Activated CD8-positive, alpha-beta memory T cell treated with anti-CD3 and anti-CD28 coated beads, Interleukin-2, amount 50 U/mL, for 24 hours (primary cell): ENCODE results near the gene NPIPA5.
"Not testable (repeated sequence)": the region's sequence is repeated elsewhere in the genome, so short reads cannot be mapped to it uniquely, and the experiment has no call there.

Experiments used
- DNase-seq: peaks from one replicate; pipeline ENCODE4 v3.0.0-alpha.2; 2020; ENCODE audit errors: extremely low read depth

The NPIPA5 gene

DNA sequence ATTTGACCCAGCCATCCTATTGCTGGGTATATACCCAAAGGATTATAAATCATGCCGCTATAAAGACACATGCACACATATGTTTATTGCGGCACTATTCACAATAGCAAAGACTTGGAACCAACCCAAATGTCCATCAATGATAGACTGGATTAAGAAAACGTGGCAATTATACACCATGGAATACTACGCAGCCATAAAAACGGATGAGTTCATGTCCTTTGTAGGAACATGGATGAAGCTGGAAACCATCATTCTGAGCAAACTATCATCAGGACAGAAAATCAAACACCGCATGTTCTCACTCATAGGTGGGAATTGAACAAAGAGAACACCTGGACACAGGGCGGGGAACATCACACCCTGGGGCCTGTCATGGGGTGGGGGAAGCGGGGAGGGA lies 14.9 kb upstream of the NPIPA5 start:
- DNase-seq = not testable (repeated sequence)

DNA sequence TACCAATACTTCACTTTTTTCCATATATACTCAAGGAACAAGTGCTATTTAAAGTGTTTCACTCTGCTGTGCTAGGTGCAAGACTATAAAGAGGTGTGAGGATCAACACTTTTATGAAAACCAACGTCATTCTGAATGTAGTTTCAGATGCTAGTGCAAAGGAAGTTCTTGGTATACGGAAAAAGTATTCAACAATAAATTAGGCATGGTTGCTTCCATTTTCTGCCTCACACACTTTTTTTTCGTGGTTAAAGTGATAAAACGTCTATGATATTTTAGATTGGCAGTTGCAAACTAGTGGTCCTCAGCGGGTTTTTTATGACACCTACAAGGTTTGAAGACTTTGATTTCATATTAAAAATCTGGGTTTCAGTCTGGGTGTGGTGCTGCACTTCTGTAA lies 11.8 kb upstream of the NPIPA5 start:
- DNase-seq = not testable (repeated sequence)

DNA sequence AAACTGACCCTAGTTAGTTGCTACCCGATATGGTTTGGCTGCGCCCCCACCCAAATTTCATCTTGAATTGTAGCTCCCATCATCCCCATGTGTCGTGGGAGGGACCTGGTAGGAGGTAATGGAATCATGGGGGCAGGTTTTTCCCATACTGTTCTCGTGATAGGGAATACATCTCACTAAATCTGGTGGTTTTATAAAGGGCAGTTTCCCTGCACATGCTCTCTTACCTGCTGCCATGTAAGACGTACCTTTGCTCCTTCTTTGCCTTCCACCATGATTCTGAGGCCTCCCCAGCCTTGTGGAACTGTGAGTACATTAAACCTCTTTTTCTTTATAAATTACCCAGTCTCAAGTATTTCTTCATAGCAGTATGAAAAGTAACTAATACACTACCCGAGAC lies 10.0 kb upstream of the NPIPA5 start:
- not testable (repeated sequence) for DNase-seq

DNA sequence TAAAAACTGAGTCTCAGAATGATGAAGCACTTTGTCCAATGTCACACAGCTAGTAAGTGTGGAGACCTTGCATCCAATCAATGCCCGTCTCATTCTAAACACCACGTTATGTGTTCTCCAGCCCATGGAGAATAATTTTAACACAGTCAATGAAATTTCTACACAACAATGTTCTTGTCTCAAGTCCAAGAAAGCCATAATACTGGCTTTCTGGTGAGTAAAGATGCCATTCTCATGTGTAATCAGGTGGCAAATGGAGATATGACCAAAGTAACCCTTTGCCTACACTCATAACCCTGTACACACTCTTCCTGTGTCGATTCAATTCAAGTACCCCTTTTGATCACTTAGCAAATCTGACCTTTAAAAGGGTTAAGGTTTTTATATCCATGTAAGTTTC lies 4.7 kb upstream of the NPIPA5 start:
- not testable (repeated sequence) for DNase-seq

DNA sequence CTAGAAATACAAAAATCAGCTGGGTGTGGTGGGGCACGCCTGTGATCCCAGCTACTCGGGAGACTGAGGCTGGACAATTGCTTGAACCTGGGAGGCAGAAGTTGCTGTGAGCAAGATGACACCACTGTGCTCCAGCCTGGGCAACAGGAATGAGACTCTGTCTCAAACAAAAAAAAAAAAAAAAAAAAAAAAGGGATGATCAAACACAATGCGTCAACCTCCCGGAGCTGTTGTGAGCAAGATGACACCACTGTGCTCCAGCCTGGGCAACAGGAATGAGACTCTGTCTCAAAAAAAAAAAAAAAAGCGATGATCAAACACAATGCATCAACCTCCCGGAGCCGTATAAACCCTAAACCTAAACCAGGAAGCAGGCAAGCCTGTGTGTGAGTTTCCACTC lies 20.6 kb downstream of the NPIPA5 start:
- not testable (repeated sequence) for DNase-seq

DNA sequence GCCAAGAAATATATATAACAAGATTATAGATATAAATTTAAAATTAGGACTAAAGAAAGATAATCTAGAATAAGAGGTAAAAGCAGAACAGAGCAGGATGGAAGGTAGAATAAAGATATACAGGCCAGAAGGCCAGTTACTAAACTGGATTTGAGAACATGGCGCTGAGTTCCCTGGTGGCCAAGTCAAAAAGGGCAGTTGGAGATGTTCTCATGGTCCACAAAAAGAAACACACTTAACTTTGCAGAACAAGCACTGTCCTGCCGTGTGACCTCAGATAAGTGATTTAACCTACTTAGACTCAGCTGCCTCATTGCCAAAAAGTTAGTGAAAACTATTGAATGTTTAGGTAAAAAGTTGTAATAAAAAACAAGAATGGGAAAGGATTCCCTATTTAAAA lies 23.2 kb downstream of the NPIPA5 start:
- not testable (repeated sequence) for DNase-seq

DNA sequence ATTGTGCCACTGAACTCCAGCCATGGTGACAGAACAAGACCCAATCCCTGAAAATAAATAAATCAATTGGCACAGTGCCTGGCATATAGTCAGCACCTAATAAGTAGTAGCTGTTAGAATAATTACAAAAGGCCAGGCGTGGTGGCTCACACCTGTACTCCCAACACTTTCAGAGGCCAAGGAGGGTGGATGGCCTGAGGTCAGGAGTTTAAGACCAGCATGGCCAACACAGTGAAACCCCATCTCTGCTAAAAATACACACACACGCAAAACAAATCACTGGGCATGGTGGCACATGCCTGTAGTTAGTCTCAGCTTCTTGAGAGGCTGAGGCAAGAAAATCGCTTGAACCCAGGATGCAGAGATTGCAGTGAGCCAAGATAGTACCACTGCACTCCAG lies 25.2 kb downstream of the NPIPA5 start:
- DNase-seq = not testable (repeated sequence)

DNA sequence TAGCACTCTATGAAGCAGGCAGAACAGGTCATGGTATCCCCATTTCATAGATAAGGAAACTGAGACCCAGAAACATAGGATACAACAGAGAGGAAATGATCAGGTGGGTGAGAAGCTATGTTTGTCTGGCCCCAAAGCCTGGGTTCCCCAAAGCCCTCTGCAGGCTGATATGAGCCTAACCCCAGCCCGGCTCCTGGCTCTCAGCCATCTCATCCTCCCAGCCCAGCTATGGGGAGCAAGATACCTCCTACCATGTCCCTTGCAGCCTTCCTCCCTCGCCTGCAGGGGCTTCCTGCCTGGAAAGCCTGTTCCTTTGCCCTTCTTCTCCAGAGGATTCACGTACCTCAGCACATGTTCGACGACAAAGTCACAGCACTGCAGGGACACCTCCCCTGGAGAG lies 26.3 kb downstream of the NPIPA5 start:
- DNase-seq = not testable (repeated sequence)

DNA sequence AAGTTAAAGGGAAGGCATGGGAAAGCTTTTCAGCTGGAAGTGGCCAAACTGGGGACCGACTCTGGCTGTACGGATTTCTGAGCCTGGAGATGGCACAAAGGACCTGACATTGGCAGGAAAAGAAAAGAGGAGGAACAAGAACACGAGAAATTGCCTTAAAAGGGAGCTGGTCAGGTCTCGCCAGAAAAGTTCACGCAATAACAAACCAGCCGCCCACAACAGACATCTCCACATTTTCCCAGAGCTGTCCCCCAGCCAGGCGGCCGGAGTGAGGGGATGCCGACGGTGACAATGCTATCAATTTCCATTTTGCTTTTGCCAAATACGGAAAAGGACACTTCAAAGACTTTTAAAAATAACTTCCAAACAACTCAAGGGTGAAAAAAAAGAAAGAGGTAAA lies 26.8 kb downstream of the NPIPA5 start:
- not testable (repeated sequence) for DNase-seq

DNA sequence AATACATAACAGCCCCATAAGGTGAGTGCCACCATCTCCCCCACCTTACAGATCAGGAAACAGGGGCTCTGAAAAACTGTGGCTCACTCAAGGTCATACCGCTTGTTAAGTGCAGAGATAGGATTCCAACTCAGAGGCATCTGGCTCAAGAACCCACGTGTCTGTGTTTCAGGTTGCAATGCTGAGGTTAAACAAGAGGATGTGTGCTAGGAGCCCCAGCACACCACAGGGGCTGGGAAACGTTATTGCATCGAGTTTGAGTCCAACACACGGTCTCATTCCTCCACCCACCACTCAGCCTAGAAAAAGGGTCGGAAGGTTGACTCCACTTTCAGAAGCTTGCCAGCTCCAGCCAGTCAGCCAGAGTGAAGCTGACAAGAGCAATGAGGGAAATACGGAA lies 29.4 kb downstream of the NPIPA5 start:
- DNase-seq = not testable (repeated sequence)

DNA sequence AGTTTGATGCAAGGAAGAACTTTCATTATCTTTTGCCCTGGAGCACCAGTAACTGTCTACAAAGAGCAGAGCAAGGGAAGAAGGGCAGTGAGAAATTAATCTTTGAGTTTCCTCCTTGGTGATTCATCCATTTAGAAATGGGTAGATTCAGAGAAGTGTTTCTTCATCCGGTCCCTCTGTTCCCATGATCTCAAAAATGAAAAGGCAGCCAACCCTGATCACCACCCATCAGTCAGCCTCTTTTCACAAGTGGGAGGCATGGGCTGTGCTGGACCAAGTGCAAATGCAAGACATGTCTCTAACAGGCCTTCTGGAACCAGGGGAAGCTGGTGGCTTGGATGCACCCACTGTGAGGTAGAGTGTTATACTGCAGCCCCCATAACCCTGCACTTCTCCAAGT lies 35.8 kb downstream of the NPIPA5 start:
- not testable (repeated sequence) for DNase-seq

DNA sequence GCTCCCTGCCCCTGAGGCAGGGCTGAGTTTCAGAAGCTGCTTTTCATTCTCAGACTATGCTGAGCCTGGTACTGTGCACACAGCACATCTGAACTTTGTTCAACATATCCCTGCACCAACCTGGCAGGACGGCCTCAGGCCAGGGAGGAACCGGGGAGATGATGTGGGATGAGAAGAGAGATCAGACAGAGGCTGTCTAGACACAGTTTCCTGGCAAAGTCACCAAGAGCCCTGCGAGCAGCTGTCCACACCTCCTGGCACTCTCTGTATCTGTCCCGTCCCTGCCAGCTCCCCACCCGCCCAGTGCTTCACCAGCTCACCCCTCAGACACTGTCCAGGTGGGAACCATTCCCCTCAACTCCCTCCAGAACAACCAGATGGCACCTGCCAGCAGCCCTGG lies 39.1 kb downstream of the NPIPA5 start:
- not testable (repeated sequence) for DNase-seq

DNA sequence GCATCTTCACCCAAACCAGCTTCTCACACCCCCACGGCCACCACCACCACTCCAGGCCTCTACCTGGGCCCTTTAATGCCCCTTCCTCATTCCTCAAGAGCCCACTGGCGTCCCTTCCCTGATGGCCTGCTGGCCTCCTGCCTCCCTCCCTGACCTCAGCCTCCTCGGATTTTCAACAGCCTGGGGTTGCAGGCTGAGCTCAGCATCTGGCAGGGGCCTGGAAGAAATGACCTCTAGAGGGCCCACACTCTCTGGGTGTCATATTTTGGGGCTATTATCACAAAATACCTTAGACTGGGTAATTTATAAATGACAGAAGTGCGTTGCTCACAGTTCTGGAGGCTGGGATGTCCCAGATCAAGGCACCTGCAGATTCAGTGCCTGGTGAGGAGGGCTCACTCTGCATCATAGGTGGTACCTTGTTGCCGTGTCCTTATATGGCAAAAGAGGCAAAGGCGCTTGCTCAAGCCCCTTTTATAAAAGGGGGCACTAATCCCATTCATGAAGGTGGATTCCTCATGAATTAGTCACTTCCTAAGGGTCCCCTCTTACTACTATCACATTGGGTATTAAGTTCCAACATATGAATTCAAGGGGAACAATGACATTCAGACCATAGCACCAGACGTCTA lies 40.0 kb downstream of the NPIPA5 start:
- not testable (repeated sequence) for DNase-seq

DNA sequence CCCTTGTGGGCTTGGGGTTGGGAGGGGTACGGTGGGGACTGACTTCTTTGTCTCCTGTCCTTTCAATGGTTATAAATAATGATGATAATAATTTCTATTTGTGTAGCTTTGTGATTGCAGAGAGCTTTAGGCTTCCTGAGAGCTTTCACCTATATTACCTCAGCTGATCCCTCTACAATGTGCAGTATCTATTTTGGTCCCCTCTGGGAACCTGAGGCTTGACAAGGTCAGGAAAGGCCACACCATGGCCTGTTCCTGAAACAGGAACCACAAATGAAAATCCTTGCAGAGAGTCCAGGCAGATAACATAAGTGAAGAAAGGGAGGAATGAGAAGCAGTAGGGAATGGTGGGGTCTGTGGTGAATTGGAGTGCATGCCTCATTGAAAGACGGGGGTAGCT lies 42.5 kb downstream of the NPIPA5 start:
- not testable (repeated sequence) for DNase-seq

DNA sequence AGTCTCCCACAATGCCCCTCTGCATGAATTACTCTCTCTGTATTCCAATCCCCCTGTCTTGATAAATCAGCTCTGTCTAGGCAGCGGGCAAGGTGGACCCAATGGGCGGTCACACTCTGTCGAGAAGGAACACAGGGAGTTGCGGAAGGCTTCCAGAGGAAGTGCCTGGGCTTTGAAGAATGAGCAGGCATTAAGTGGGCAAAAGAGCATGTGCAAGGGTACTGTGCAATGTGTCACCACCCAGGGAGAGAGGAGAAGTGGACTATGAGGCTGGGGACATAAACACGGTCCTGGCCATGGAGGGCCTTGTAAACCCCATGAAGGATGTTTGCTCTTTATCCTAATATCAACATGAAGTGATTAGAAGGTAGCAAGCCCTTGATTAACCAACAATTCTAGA lies 44.1 kb downstream of the NPIPA5 start:
- not testable (repeated sequence) for DNase-seq

DNA sequence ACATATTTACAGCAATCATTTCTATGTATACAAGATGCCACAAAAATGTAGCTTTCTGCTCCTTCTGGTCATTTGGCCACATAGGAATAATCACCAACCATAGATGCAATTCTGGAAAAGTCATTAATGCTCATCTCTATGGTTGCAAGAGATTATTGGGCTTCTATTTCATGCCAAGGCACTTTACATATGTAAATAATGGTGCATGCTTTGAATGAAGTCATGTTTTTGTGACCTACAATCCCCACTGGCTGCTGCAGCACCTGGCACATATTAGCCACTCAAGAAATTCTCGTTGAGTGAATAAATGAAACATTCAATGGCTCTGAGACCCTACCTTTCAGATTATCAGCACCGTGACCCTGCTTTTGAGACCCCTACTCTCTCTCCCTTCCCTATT lies 47.1 kb downstream of the NPIPA5 start:
- DNase-seq = not testable (repeated sequence)

DNA sequence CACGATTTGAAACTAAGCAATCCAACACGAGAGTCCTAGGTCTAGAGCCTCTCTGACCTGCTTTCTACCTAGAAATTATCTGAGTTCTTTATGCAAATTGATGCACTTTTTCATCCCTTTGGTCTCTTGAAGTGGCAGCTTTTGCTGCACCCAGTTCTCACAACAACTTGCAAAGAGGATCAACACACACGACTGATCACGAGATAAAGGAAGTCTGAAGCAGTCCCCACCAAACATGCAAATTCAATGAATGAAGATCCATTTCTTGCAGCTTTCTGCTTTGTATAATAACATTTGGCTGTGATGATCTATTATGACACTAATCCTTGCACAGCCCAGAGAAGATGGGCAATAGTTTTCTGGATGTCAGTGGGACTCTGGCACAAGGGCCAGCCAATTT lies 53.1 kb downstream of the NPIPA5 start:
- not testable (repeated sequence) for DNase-seq

DNA sequence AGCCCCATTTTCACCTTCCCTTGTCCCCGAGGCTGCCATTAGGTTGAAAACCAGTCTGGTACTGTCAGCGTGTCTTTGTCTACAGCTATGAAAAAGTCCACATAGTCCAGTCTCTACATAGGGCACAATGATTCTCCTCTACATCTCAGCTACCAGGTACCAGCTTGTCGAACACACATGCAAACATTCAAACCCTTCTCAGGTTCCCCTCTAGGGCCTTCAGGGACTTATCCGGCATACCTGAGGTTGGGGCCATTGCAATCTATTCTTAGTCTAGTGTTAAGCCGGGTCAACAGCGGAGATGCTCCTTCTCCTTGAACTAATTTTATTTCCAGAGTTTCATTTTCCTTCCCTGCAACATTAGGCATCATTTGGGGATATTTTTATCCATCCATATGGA lies 54.7 kb downstream of the NPIPA5 start:
- not testable (repeated sequence) for DNase-seq

DNA sequence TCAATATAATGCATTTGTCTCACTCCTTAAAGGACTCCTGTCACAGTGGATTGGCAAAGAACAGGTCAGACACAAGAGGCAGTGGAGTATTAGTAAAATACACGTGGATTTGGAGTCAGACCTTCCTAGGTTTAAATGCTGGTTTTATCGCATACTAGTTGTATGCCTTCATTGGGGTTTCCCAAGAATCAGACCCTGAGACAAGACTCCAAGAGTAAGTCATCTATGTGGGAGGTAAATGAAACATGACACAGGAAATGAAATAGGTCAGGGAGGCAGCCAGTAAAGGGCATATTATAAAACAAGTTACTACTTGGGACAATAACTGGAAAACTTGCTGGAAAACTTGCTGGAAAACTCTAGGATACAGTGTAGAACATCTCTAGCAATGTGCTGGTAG lies 56.9 kb downstream of the NPIPA5 start:
- DNase-seq = not testable (repeated sequence)

DNA sequence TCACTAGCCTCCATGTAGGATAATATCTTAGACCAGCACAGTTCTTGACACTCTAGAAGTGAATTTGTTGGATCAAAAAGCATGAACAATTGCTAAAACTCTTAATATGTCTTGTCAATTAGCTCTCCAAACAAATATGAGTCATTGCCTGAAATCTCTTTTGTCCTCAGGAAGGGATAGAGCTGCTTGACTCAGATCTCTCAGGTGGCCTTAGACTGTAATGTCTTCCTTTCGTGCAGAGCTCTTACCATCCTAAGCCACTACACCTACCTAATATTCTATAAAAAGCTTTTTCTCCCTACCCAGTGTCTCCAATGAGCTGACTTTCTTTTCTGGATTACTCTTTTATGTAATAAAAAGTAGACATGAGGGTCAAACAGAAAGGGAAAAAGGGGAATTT lies 63.5 kb downstream of the NPIPA5 start:
- not testable (repeated sequence) for DNase-seq
